ENCODE results near the gene SLU7. TPM values are rescaled to one million over a fixed set of nuclear protein-coding genes. Genes with fewer than 3 reads are reported as not detected.

SLU7 gene
- total RNA-seq, 4 donors from 2014 or later, result 49.6 to 96.6 (median 64.9) TPM

DNA sequence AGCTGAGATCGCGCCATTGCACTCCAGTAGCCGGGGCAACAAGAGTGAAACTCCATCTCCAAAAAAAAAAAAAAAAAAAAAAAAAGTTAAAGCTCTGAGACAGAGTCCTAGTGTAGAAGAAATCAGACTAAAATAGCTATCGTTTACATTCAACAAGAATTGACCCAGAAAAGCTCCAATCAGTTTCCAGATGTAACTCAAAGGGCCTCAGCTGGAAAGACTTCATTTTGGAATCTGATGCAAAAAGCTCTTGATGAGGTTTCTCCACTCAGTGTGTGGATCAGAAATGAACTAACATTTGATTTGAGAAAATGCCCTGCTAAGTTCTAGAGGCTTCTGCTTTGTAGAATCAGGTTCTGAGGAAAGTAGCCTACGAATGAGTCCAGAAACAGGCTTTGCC lies 41.2 kb downstream of the SLU7 start:
- ATAC-seq (ENCODE audit: low FRiP score) (no peak), DNase-seq (ENCODE audit: low spot score) (no peak)
- TF ChIP-seq, protein P1, sequence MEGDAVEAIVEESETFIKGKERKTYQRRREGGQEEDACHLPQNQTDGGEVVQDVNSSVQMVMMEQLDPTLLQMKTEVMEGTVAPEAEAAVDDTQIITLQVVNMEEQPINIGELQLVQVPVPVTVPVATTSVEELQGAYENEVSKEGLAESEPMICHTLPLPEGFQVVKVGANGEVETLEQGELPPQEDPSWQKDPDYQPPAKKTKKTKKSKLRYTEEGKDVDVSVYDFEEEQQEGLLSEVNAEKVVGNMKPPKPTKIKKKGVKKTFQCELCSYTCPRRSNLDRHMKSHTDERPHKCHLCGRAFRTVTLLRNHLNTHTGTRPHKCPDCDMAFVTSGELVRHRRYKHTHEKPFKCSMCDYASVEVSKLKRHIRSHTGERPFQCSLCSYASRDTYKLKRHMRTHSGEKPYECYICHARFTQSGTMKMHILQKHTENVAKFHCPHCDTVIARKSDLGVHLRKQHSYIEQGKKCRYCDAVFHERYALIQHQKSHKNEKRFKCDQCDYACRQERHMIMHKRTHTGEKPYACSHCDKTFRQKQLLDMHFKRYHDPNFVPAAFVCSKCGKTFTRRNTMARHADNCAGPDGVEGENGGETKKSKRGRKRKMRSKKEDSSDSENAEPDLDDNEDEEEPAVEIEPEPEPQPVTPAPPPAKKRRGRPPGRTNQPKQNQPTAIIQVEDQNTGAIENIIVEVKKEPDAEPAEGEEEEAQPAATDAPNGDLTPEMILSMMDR (IDR thresholded peaks at IDR 0.05), result no peak

DNA sequence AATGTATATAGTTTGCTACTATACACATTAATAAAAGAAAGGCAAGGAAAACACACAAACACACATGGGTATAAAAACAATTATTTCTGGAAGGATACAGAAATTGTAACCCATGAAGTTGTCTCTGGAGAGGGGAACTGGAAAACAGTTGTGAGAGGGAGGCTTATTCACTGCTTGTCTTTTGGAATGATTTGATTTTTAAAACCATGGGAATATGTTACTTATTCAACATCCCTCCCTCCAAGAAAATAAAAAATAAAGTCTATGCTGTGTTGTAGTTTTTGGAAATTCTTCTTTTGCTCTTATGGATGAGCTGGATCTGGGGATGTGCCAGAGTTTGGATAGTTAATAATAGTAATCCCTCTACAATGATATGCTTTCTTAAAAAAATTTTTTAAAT lies 42.5 kb downstream of the SLU7 start:
- ATAC-seq (ENCODE audit: low FRiP score) (no peak), DNase-seq (ENCODE audit: low spot score) (no peak)
- TF ChIP-seq, protein P1 (IDR thresholded peaks at IDR 0.05), result no peak

DNA sequence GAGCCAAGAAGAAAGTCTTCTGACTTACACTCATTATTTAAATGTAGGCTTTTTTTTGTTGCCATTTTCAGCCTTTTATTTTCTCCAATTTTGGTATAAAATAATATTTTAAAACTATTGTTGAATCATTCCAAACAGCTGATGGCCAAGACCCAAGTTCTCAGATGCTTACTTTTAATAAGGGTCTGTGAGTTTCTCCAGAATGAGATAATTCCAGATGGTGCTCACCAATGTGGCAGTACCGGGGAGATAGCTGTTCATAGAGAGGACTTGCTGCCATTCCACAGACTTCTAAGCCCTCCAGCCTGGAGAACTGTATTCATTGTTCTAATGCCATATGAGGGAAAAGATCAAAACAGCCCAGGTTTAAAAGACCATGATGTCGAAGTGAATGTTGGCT lies 43.2 kb downstream of the SLU7 start:
- TF ChIP-seq, protein P1 (IDR thresholded peaks at IDR 0.05), result no peak
- DNase-seq (ENCODE audit: low spot score) (no peak), ATAC-seq (ENCODE audit: low FRiP score) (no peak)

DNA sequence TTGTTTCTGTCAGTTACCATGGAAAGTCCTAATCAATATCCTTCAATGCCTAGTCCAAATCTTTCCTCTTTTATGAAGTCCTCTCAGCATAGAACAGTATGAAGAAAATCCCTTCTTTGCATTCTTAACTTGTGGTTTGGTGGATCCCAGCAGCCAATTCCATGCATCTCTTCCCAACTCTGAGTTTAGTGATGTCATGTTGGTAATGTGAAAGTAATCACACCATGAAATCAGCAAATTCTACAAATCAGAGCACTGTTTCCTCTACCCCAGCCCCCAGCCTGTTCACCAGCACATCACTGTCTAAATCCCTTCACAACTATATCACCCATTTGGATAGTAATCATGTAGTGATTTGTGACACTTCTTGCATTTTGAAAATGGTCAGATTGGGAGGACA lies 43.7 kb downstream of the SLU7 start:
- DNase-seq (ENCODE audit: low spot score), result no peak
- no peak for ATAC-seq (ENCODE audit: low FRiP score)
- TF ChIP-seq, protein P1 (IDR thresholded peaks at IDR 0.05), result no peak

DNA sequence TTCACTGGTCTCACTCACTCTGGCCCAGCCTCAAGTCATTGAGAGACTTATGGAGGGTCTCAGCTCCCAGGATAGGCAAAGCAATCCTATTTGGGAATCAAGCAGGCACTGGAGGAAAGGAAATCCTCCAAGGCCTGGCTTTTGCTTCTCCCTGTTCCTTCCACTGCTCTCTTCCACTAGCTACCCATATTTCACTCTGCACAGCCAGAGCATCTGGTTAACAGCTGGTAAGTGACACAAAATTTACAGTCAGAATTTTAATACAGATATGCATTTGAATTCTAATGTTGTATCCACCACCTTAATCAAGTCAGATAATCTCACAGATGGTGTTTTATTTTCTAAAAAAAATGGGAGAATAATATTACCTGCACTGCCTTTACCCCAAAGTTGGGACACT lies 47.6 kb downstream of the SLU7 start:
- ATAC-seq (ENCODE audit: low FRiP score) (no peak), DNase-seq (ENCODE audit: low spot score) (no peak)
- TF ChIP-seq, protein P1 (IDR thresholded peaks at IDR 0.05), result no peak

DNA sequence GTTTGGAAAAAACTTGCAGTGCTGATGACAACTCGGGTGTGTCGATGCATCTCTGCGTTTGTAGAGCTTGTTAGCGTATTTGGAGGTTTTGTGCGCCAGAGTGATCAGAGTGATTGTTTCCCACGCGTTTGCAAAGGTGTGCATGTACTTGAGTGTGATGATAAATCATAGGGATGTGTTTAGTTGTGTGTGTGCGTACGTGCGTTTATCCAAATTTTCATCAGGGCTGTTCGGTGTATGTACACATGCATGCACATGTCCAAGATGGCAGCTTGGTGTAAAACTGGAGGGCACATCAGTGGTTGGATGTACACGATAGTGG lies 48.2 kb downstream of the SLU7 start:
- ATAC-seq (ENCODE audit: low FRiP score) (no peak), DNase-seq (ENCODE audit: low spot score) (no peak)
- TF ChIP-seq, protein P1 (IDR thresholded peaks at IDR 0.05), result no peak

DNA sequence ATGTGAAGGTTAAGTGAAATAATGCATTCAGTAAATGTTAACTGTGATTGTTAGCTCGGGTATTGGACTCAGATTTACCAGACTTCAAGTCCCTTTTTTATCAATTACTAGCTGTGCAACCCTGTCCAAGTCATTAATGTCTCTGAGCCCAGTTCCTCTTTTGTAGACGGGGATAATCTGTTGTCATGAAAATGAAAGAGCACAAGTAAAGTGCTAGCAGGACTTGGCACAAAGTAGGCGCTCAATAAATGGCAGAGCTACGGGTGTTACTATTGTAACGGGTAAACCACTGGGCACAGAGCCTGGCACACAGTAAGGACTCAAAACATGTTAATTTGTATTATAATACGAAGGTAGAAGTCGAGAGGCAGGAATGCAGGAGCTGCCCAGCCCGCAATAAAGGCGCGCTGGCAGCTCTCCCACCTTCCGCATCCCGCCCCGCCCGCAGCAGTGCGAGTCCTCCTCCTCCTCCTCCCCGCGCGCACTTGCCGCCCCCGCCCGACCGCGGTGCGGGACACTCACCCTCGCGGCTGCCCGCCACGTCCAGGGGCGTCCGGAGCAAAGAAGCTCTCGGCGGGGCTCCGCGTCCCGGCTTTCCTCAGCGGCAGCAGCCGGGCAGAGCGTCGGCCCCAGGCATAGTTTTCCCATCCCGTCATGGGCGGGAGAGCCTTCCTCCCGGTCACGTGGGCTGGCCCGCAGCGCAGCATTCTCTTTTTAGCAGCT lies 48.7 kb downstream of the SLU7 start, which contains the start of gene C1QTNF2:
Gene C1QTNF2 (minus strand): TSS at position 637 of the 723 bp plus-strand sequence. CDS start 15,615 bp downstream, outside the sequence.
- ATAC-seq (ENCODE audit: low FRiP score), result peak; percentile 80
- no peak for DNase-seq (ENCODE audit: low spot score)
- TF ChIP-seq, protein P1 (IDR thresholded peaks at IDR 0.05), result no peak

Measured in omental fat pad (tissue), 4 donors.